A673 (cell line): ENCODE measurements around the gene OPRL1. TPM values are rescaled to one million over a fixed set of nuclear protein-coding genes. Genes with fewer than 3 reads are reported as not detected.

ENCODE experiments used
- BruUV-seq: library from RNA; stranded (reverse); fragments of 400-500 nt; replicated peaks from 2 replicates; lab custom pipeline; 2021; lab: Mats Ljungman, UMichigan
- CTCF ChIA-PET: fragments of 300-600 bp; sonication (Branson Sonifier 250); formaldehyde crosslinking; loops from one replicate; lab custom pipeline; 2022; ENCODE audit warnings: antibody characterized with exemption; lab: Charles Lee
- POLR2A ChIA-PET: fragments of 300-600 bp; sonication (Branson Sonifier 250); formaldehyde crosslinking; loops from one replicate; lab custom pipeline; 2022; ENCODE audit warnings: antibody characterized with exemption; ENCODE audit not compliant: low non-redundant PET; lab: Charles Lee
- DNase-seq: peaks from one replicate; pipeline ENCODE4 v3.0.0-alpha.2; 2015; ENCODE audit warnings: low spot score
- H3K27ac ChIP-seq: fragments of 200-600 bp; sonication (generic); 2 replicates; pipeline ENCODE4 v1.5.1; 2016; ENCODE audit warnings: mixed run types, low read depth, mild to moderate bottlenecking, mixed read lengths, antibody characterized with exemption, low read length; ENCODE audit not compliant: poor library complexity, severe bottlenecking
- H3K27me3 ChIP-seq: fragments of 200-600 bp; sonication (generic); replicated peaks from 2 replicates; pipeline ENCODE4 v1.6.1; 2017; ENCODE audit warnings: mixed run types, low read depth, mild to moderate bottlenecking, mixed read lengths, antibody characterized with exemption, low read length; ENCODE audit not compliant: insufficient read depth, poor library complexity
- H3K36me3 ChIP-seq: fragments of 200-600 bp; sonication (generic); 2 replicates; pipeline ENCODE4 v1.6.1; 2016; ENCODE audit warnings: mixed run types, mild to moderate bottlenecking, mixed read lengths, antibody characterized with exemption, low read length; ENCODE audit not compliant: insufficient read depth, poor library complexity, severe bottlenecking
- H3K4me1 ChIP-seq: fragments of 200-600 bp; sonication (generic); 2 replicates; pipeline ENCODE4 v1.6.1; 2017; ENCODE audit warnings: mixed run types, mild to moderate bottlenecking, mixed read lengths, antibody characterized with exemption, low read length; ENCODE audit not compliant: insufficient read depth, poor library complexity, severe bottlenecking
- H3K4me3 ChIP-seq: fragments of 200-600 bp; sonication (generic); 2 replicates; pipeline ENCODE4 v1.5.1; 2016; ENCODE audit warnings: low read depth, mixed run types, mild to moderate bottlenecking, mixed read lengths, low read length; ENCODE audit not compliant: poor library complexity, severe bottlenecking
- H3K9me3 ChIP-seq: fragments of 200-600 bp; sonication (generic); 2 replicates; pipeline ENCODE4 v1.6.1; 2016; ENCODE audit warnings: mixed run types, low read depth, mild to moderate bottlenecking, mixed read lengths, antibody characterized with exemption, low read length; ENCODE audit not compliant: poor library complexity, severe bottlenecking
- EZH2 ChIP-seq: fragments of 200-600 bp; sonication (generic); IDR thresholded peaks from 2 replicates; pipeline ENCODE4 v1.6.1; 2017; ENCODE audit warnings: borderline replicate concordance, low read depth, mild to moderate bottlenecking, mixed read lengths, antibody characterized with exemption, low read length; ENCODE audit not compliant: poor library complexity, severe bottlenecking
- intact Hi-C: fragments of 100-400 bp; cut with micrococcal nuclease; formaldehyde crosslinking; loops from one replicate; pipeline ENCODE4 v1.10.0; 2022; ENCODE audit not compliant: unreplicated experiment
- microRNA-seq: library from miRNA; unstranded; fragments of <30 nt; microRNA quantifications from one replicate; pipeline ENCODE4 v1.2.0, GENCODE V29; 2021
- total RNA-seq: library from RNA; stranded (reverse); gene quantifications from 2 replicates; pipeline ENCODE4 v1.2.3, GENCODE V29; 2021
- TF ChIP-seq, protein P1 (sequence below): fragments of 300-800, 200-600 bp; sonication (generic); conservative IDR thresholded peaks from 2 replicates; pipeline ENCODE4 v1.5.1; 2017; ENCODE audit warnings: low read depth, mild to moderate bottlenecking, antibody characterized with exemption, low read length, moderate library complexity, mixed read lengths

The OPRL1 gene
- total RNA-seq, 1 experiment from 2014 or later, result 0.32 TPM

DNA sequence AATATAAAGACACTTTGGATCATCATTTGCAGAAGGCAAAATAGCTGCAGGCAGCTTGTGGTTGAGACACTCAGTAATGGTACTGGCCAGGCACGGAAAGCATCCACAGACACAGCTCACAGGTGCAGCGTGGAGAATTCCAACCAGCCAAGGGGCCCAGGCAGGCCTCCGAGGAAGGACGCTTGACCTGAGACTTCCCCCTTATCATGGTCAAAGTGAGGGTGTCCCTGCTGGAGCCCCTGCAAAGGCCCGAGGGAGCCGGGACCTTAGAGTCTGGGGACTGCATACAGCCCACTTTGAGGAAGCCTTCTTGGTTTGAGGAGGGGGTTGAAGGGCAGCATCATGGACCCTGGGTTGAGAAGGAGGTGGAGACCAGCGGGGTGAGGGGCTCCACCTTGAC is 69.3 kb downstream of the OPRL1 start:
- no TSS peak for BruUV-seq
- ChIA-PET CTCF (no interaction called here), POLR2A (no interaction called here)
- Histone ChIP-seq H3K36me3 (no peaks in the 10 kb centered on the region), H3K9me3 (peaks cover 5% of the 10 kb centered on the region), H3K4me3 (no peak overlapping the region), H3K27me3 (peaks cover 4% of the 10 kb centered on the region), H3K27ac (no peak overlapping the region), H3K4me1 (no peaks in the 10 kb centered on the region)
- intact Hi-C loops, result no loop called here
- no peak for DNase-seq
- TF ChIP-seq EZH2, result no peak

DNA sequence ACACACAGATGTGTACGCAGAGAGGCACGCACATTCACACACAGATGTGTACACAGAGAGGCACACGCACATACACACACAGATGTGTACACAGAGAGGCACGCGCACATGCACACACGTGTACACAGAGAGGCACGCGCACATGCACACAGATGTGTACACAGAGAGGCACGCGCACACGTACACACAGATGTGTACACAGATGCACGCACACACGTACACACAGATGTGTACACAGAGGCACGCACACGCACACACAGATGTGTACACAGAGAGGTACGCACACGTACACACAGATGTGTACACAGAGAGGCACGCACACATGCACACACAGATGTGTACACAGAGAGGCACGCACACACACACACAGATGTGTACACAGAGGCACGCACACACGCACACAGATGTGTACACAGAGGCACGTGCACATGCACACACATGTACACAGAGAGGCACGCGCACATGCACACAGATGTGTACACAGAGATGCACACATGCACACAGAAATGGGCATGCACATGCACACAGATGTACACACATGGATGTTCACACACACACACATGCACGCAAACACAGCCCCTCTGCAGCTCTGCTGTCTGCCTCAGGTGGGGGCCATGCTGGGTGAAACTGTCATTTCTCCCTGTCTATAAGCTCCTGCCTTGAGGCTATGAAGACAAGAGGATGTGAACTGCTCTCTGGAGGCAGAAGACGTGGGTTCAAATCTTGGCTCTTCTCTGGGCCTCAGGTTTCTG is 70.1 kb downstream of the OPRL1 start:
- CTCF ChIA-PET, result no interaction called here

More for the DNA sequence above, 70.1 kb downstream of the OPRL1 start:
- POLR2A ChIA-PET, result no interaction called here
- intact Hi-C loops, result no loop called here
- Histone ChIP-seq H3K27me3 (peaks cover 4% of the 10 kb centered on the region), H3K36me3 (no peaks in the 10 kb centered on the region), H3K4me1 (no peaks in the 10 kb centered on the region), H3K27ac (no peak overlapping the region), H3K9me3 (peaks cover 5% of the 10 kb centered on the region), H3K4me3 (no peak overlapping the region)
- DNase-seq, result no peak
- BruUV-seq, result no TSS peak
- TF ChIP-seq EZH2, result no peak
- TF ChIP-seq, protein P1, sequence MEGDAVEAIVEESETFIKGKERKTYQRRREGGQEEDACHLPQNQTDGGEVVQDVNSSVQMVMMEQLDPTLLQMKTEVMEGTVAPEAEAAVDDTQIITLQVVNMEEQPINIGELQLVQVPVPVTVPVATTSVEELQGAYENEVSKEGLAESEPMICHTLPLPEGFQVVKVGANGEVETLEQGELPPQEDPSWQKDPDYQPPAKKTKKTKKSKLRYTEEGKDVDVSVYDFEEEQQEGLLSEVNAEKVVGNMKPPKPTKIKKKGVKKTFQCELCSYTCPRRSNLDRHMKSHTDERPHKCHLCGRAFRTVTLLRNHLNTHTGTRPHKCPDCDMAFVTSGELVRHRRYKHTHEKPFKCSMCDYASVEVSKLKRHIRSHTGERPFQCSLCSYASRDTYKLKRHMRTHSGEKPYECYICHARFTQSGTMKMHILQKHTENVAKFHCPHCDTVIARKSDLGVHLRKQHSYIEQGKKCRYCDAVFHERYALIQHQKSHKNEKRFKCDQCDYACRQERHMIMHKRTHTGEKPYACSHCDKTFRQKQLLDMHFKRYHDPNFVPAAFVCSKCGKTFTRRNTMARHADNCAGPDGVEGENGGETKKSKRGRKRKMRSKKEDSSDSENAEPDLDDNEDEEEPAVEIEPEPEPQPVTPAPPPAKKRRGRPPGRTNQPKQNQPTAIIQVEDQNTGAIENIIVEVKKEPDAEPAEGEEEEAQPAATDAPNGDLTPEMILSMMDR, result no peak

Small RNAs within 50 kb of the gene (microRNA-seq; reads per million reads assigned to microRNA genes)
- gene MIR6813, result not detected

Other genes starting within 250 kb of the OPRL1 start
- 0.96 and 1.1 TPM in 2 replicates for gene ZBTB46, start 248.8 kb upstream of the OPRL1 start, total RNA-seq
- not detected in 2 replicates for gene ABHD16B, start 218.6 kb upstream of the OPRL1 start, total RNA-seq
- gene TPD52L2, start 214.8 kb upstream of the OPRL1 start, total RNA-seq, result 80.1 and 89.9 TPM in 2 replicates
- 43.6 and 44.9 TPM in 2 replicates for gene DNAJC5, start 185.0 kb upstream of the OPRL1 start, total RNA-seq
- gene UCKL1, start 123.7 kb upstream of the OPRL1 start, total RNA-seq, result 48.1 and 53.3 TPM in 2 replicates
- gene ZNF512B, start 110.2 kb upstream of the OPRL1 start, total RNA-seq, result 28.9 and 30.8 TPM in 2 replicates
- 6.3 and 7.2 TPM in 2 replicates for gene SAMD10, start 100.4 kb upstream of the OPRL1 start, total RNA-seq
- gene PRPF6, start 99.0 kb upstream of the OPRL1 start, total RNA-seq, result 86.3 and 93.2 TPM in 2 replicates
- gene C20orf204, start 43.9 kb upstream of the OPRL1 start, total RNA-seq, result 2.4 and 2.5 TPM in 2 replicates
- gene SOX18, start 30.4 kb upstream of the OPRL1 start, total RNA-seq, result 0.30 and 0.70 TPM in 2 replicates
- 35.0 and 41.3 TPM in 2 replicates for gene TCEA2, start 16.9 kb upstream of the OPRL1 start, total RNA-seq
- 14.4 and 16.4 TPM in 2 replicates for gene RGS19, start 564 bp upstream of the OPRL1 start, total RNA-seq
- 0.37 and 0.62 TPM in 2 replicates for gene LKAAEAR1, start 4.3 kb downstream of the OPRL1 start, total RNA-seq
- gene NPBWR2, start 27.5 kb downstream of the OPRL1 start, total RNA-seq, result not detected in 2 replicates
- gene MYT1, start 84.4 kb downstream of the OPRL1 start, total RNA-seq, result not detected in 2 replicates
- gene PCMTD2, start 175.7 kb downstream of the OPRL1 start, total RNA-seq, result 57.1 and 68.9 TPM in 2 replicates